ENCODE data around the gene TMCC1.

The TMCC1 gene

DNA sequence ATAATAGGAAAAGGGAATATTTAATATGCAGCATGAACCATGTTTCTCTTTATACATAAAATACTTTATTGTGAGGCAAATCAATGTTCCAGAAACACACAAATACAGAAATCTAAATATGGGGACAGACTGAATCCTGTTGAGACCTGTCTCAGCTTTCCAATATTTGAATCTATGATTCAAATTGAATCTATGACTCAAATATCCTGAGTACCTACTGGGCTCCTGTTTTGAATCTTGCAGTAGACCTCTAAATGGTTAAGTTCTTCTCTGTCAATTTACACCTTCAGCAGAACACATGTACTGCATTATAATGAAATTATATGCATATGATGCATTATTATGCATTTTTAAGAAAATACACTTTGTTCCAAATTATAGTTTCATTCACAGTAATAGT, 143.8 kb downstream of the TMCC1 start:
- no peak for DNase-seq (ENCODE audit: extremely low read depth, low read depth)
- H3K4me3 ChIP-seq (replicated peaks; ENCODE audit: low read depth, low read length) = no peak overlapping the region
- TF ChIP-seq, protein P1, sequence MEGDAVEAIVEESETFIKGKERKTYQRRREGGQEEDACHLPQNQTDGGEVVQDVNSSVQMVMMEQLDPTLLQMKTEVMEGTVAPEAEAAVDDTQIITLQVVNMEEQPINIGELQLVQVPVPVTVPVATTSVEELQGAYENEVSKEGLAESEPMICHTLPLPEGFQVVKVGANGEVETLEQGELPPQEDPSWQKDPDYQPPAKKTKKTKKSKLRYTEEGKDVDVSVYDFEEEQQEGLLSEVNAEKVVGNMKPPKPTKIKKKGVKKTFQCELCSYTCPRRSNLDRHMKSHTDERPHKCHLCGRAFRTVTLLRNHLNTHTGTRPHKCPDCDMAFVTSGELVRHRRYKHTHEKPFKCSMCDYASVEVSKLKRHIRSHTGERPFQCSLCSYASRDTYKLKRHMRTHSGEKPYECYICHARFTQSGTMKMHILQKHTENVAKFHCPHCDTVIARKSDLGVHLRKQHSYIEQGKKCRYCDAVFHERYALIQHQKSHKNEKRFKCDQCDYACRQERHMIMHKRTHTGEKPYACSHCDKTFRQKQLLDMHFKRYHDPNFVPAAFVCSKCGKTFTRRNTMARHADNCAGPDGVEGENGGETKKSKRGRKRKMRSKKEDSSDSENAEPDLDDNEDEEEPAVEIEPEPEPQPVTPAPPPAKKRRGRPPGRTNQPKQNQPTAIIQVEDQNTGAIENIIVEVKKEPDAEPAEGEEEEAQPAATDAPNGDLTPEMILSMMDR (IDR thresholded peaks at IDR 0.05; ENCODE audit: low read depth, low read length, missing control alignments) = no peak

DNA sequence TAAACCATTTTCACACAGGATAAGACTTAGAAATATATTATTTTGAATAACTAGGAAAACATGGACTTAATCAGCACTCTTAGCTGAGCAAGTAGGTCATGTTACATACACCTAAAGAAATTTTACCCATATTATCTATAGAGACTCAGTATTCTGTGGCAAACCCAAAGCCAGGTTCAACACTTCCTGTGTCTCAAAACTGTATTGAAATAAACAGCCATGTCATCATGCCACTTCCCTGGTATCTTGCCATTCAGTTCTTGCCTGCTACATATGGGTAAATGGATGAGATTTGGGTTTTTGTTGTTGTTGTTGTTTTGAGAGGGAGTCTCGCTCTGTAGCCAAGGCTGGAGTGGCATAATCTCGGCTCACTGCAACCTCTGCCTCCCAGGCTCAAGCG, 145.5 kb downstream of the TMCC1 start:
- TF ChIP-seq, protein P1 (IDR thresholded peaks at IDR 0.05; ENCODE audit: low read depth, low read length, missing control alignments) = no peak
- DNase-seq (ENCODE audit: extremely low read depth, low read depth) = no peak

DNA sequence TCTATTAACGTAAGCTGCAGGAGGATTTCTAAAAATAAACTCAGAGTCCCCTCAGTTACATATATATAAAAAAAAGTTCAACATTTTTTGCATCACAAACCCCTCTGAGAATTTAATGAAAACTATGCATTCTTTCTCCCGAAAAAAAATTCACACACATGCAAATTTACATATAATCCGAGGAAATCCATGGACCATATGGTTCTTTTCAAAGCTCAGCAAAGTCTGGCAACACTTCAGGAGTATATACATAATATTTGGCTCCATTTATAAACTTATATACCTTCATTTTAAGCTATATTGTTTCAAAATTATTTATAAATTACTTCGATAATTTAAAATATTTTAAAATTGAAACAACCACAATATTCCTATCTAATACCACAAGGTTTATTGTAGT, 146.4 kb downstream of the TMCC1 start:
- H3K4me3 ChIP-seq (replicated peaks; ENCODE audit: low read depth, low read length) = no peak overlapping the region
- TF ChIP-seq, protein P1 (IDR thresholded peaks at IDR 0.05; ENCODE audit: low read depth, low read length, missing control alignments) = no peak
- no peak for DNase-seq (ENCODE audit: extremely low read depth, low read depth)

More for the DNA sequence above, 145.5 kb downstream of the TMCC1 start:
- H3K4me3 ChIP-seq (replicated peaks; ENCODE audit: low read depth, low read length) = no peak overlapping the region

DNA sequence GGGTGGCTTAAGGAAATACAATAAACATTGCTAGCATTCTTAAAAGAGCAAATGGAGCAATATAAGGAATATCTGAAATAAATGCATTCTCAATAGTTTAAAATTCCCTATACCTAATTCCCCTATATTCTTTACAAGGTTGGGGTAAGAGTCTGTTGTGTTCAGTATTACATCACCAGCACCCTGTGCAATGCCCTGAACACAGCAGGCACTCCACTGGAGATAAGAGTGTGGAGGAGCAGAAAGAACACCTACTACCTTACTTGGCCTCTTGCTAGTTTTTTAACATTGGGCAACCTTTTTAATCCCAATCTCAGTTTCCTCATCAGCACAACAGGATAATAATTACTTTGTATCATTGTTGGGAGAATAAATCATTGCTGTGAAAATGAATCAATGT, 146.9 kb downstream of the TMCC1 start:
- TF ChIP-seq, protein P1 (IDR thresholded peaks at IDR 0.05; ENCODE audit: low read depth, low read length, missing control alignments) = no peak
- DNase-seq (ENCODE audit: extremely low read depth, low read depth) = no peak
- no peak overlapping the region for H3K4me3 ChIP-seq (replicated peaks; ENCODE audit: low read depth, low read length)

DNA sequence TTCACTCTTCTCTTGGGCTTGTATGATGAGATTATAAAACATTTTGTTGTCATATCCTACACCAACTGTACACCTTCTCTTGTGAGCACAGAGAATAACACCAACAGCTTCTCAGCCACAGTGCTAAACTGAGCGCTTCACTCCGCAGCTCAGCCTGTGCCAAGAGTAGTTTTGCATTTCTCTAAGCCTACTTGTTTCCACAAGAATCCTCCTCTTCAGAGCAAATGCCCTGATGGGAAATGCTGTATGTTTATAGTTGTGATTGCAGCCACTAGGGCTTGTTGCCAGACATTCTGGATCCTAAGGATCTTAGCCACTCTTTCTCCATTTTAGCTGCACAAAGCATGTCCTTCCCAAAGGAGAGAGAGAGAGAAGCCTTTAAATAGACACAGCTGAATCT, 148.3 kb downstream of the TMCC1 start:
- no peak overlapping the region for H3K4me3 ChIP-seq (replicated peaks; ENCODE audit: low read depth, low read length)
- DNase-seq (ENCODE audit: extremely low read depth, low read depth) = no peak
- TF ChIP-seq, protein P1 (IDR thresholded peaks at IDR 0.05; ENCODE audit: low read depth, low read length, missing control alignments) = no peak

DNA sequence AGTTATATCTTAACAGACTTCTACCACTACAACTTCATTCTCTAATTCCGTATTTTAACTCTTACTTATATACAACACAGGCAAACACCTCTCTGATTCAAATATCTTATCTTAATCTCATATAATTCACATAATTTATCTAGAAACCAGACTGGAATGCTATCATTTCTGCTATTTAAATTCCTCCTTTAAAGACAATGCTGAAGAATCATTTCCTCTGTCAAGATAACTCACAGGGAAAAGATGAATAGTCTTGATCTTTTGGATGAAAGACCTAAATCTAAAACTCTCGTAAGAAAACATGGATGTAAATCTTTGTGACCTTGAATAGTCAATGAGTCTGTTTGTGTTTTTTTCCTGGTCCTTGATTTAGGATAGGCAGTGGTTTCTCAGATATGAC, 151.7 kb downstream of the TMCC1 start:
- no peak overlapping the region for H3K4me3 ChIP-seq (replicated peaks; ENCODE audit: low read depth, low read length)
- DNase-seq (ENCODE audit: extremely low read depth, low read depth) = no peak

DNA sequence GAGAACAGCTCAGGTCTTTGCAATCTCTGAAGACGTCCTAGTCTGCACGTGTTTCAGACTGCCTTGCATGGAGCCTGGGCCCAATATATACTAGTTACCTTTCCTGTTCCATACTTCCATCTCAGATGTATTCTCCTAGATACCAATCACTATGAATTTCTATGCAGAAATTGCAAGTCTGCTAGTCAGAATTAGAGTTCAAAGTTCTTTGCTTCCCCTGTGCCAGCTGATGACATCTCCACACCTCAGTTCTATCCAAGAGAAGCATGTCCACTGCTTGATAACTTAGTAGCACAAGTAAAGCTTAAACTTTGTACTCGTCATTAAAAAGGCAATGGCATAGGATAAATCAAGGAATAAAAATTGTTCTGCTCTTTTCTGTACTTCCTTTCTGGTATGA, 153.4 kb downstream of the TMCC1 start:
- no peak overlapping the region for H3K4me3 ChIP-seq (replicated peaks; ENCODE audit: low read depth, low read length)
- TF ChIP-seq, protein P1 (IDR thresholded peaks at IDR 0.05; ENCODE audit: low read depth, low read length, missing control alignments) = no peak
- DNase-seq (ENCODE audit: extremely low read depth, low read depth) = no peak

More for the DNA sequence above, 151.7 kb downstream of the TMCC1 start:
- TF ChIP-seq, protein P1 (IDR thresholded peaks at IDR 0.05; ENCODE audit: low read depth, low read length, missing control alignments) = no peak
